GM12875 (cell line): ENCODE data around the gene MGAT5.

Experiments
- H3K4me3 ChIP-seq: one replicate; pipeline ENCODE4 v1.5.1; 2011; ENCODE audit warnings: low read depth, low read length, control low read depth
- CTCF ChIP-seq: IDR thresholded peaks from 2 replicates; pipeline ENCODE4 v1.5.1; 2011; ENCODE audit warnings: low read depth, mild to moderate bottlenecking, control low read depth, inconsistent platforms, low read length, moderate library complexity, borderline replicate concordance; ENCODE audit not compliant: insufficient read depth

The MGAT5 gene

GRCh38 chr2:134455426-134455825 lies 201.6 kb downstream of the MGAT5 start:
- no peak for TF ChIP-seq CTCF
- no peak overlapping the region for H3K4me3 ChIP-seq

- no peak overlapping the region for H3K4me3 ChIP-seq
- no peak for TF ChIP-seq CTCF
Measured at GRCh38 chr2:134457353-134457752, 203.5 kb downstream of the MGAT5 start.

GRCh38 chr2:134457765-134458472 lies 204.0 kb downstream of the MGAT5 start:
- TF ChIP-seq CTCF, result no peak
- no peak overlapping the region for H3K4me3 ChIP-seq

GRCh38 chr2:134458473-134458853 lies 204.6 kb downstream of the MGAT5 start:
- no peak for TF ChIP-seq CTCF
- no peak overlapping the region for H3K4me3 ChIP-seq

- TF ChIP-seq CTCF, result no peak
- no peak overlapping the region for H3K4me3 ChIP-seq
Measured at GRCh38 chr2:134458950-134459349, 205.1 kb downstream of the MGAT5 start.

- TF ChIP-seq CTCF, result no peak
- no peak overlapping the region for H3K4me3 ChIP-seq
Measured at GRCh38 chr2:134459706-134460406, 206.0 kb downstream of the MGAT5 start.

GRCh38 chr2:134460583-134460998 lies 206.7 kb downstream of the MGAT5 start:
- peak; percentile 92 for TF ChIP-seq CTCF
- H3K4me3 ChIP-seq, result no peak overlapping the region
